K562 (cell line): Measurements from ENCODE around the gene LRRC51. TPM values are rescaled to one million over a fixed set of nuclear protein-coding genes. Genes with fewer than 3 reads are reported as not detected.

Experiments used
- C11orf30 ChIP-seq: fragments of 450-650 bp; IDR thresholded peaks from 2 replicates; pipeline ENCODE4 v1.6.1; 2016; ENCODE audit warnings: low read depth, mild to moderate bottlenecking
- CHD1 ChIP-seq: fragments of 200-600 bp; sonication (generic); IDR thresholded peaks from one replicate; pipeline ENCODE4 v1.6.1; 2012; ENCODE audit warnings: mild to moderate bottlenecking, moderate library complexity, low read length, inconsistent platforms
- CXXC5 ChIP-seq: fragments of 250-450 bp; sonication (Bioruptor Pico); IDR thresholded peaks from 2 replicates; pipeline ENCODE4 v1.8.0; 2022; ENCODE audit warnings: inconsistent platforms, mild to moderate bottlenecking, moderate library complexity
- DMBX1 ChIP-seq: fragments of 250-450 bp; sonication (Bioruptor Pico); IDR thresholded peaks from 2 replicates; pipeline ENCODE4 v1.8.0; 2022; ENCODE audit warnings: inconsistent platforms, mild to moderate bottlenecking, moderate library complexity, borderline replicate concordance
- GABPB2 ChIP-seq: fragments of 250-450 bp; sonication (Bioruptor Pico); conservative IDR thresholded peaks from 2 replicates; pipeline ENCODE4 v1.5.1; 2021; ENCODE audit warnings: mild to moderate bottlenecking
- HEY1 ChIP-seq: fragments of 250-450 bp; sonication (Bioruptor Pico); IDR thresholded peaks from 2 replicates; pipeline ENCODE4 v1.5.0; 2020; ENCODE audit warnings: mild to moderate bottlenecking, moderate library complexity, borderline replicate concordance
- KAT2B ChIP-seq: IDR thresholded peaks from one replicate; pipeline ENCODE4 v1.6.1; 2012; ENCODE audit warnings: low read depth, mild to moderate bottlenecking, control low read depth, inconsistent platforms, low read length, moderate library complexity
- KAT8 ChIP-seq: fragments of 450-650 bp; IDR thresholded peaks from 2 replicates; pipeline ENCODE4 v1.6.1; 2016; ENCODE audit warnings: low read depth, mild to moderate bottlenecking
- KDM4B ChIP-seq, 2 experiments: fragments of 450-650 bp in 1 of 2; sonication (generic) in 1 of 2; IDR thresholded peaks; 2 replicates each; pipeline ENCODE4 v1.6.1; 2016 to 2017; ENCODE audit warnings: borderline replicate concordance in 2 of 2, antibody characterized with exemption in 1 of 2, low read depth in 1 of 2, mild to moderate bottlenecking in 1 of 2
- MAFK ChIP-seq: IDR thresholded peaks from 2 replicates; pipeline ENCODE4 v1.6.1; 2011; ENCODE audit warnings: low read length, improper control_type of control experiment
- POLR2G ChIP-seq: fragments of 200-400 bp; formaldehyde crosslinking; IDR thresholded peaks from 2 replicates; pipeline ENCODE4 v1.6.1; 2017; ENCODE audit warnings: low read depth, mild to moderate bottlenecking, antibody characterized with exemption, low read length, moderate library complexity
- RBM14 ChIP-seq: fragments of 200-400 bp; formaldehyde crosslinking; IDR thresholded peaks from 2 replicates; pipeline ENCODE4 v1.6.1; 2018; ENCODE audit warnings: low read depth, mild to moderate bottlenecking, low read length, moderate library complexity, borderline replicate concordance; ENCODE audit not compliant: insufficient read depth
- SMARCC2 ChIP-seq: fragments of 450-650 bp; IDR thresholded peaks from 2 replicates; pipeline ENCODE4 v1.6.1; 2017; ENCODE audit warnings: antibody characterized with exemption, moderate library complexity, mild to moderate bottlenecking, low read depth
- SUPT5H ChIP-seq: fragments of 450-650 bp; IDR thresholded peaks from 2 replicates; pipeline ENCODE4 v1.6.1; 2016
- TCF7L2 ChIP-seq: fragments of 150-350 bp; IDR thresholded peaks from 2 replicates; pipeline ENCODE4 v1.6.1; 2016; ENCODE audit warnings: low read depth, mild to moderate bottlenecking, low read length, moderate library complexity
- U2AF1 ChIP-seq: fragments of 200-400 bp; formaldehyde crosslinking; optimal IDR thresholded peaks from 2 replicates; pipeline ENCODE3; 2017; ENCODE audit warnings: mild to moderate bottlenecking, low read depth, low read length, moderate library complexity
- ZNF445 ChIP-seq: fragments of 250-450 bp; sonication (Bioruptor Pico); IDR thresholded peaks from 2 replicates; pipeline ENCODE4 v1.4.0; 2020; ENCODE audit warnings: low read depth, mild to moderate bottlenecking, moderate library complexity
- ZNF551 ChIP-seq: fragments of 250-450 bp; sonication (Bioruptor Pico); IDR thresholded peaks from 2 replicates; pipeline ENCODE4 v1.5.0; 2021; ENCODE audit warnings: mild to moderate bottlenecking, moderate library complexity
- ZNF695 ChIP-seq: fragments of 450-650 bp; formaldehyde crosslinking; IDR thresholded peaks from 2 replicates; pipeline ENCODE4 v1.4.0; 2020; ENCODE audit warnings: mild to moderate bottlenecking, moderate library complexity
- ZNF76 ChIP-seq: fragments of 250-450 bp; sonication (Bioruptor Pico); IDR thresholded peaks from 2 replicates; pipeline ENCODE4 v1.4.0; 2020; ENCODE audit warnings: mild to moderate bottlenecking, moderate library complexity, borderline replicate concordance
- ZNF766 ChIP-seq: fragments of 200-800 bp; sonication (Bioruptor generic); conservative IDR thresholded peaks from 2 replicates; pipeline ENCODE4 v1.6.1; 2016; ENCODE audit warnings: missing genetic modification characterization, missing compliant biosample characterization
- polyA plus RNA-seq, 8 experiments: library from polyadenylated mRNA; depleted of rRNA in 4 of 8; stranded (reverse) in 5 of 8; unstranded in 3 of 8; fragments of >200 nt; fragmentation: Nextera tagmentation in 2 of 8; fragmentation: Illumina TruSeq in 1 of 8; extraction: Ambion mirVana in 2 of 8; extraction: Trizol in 1 of 8; gene quantifications; 2 replicates each; pipeline versions ENCODE4 v1.2.1 to v1.2.3, GENCODE V29; 2011 to 2014; ENCODE audit warnings: inconsistent platforms in 1 of 8, missing spikeins in 1 of 8
- total RNA-seq, 7 experiments: library from RNA; depleted of rRNA in 6 of 7; stranded (reverse); fragments of >200 nt in 6 of 7; fragmentation: Illumina TruSeq in 2 of 7; extraction: Trizol in 2 of 7; gene quantifications; 2 replicates each; pipeline versions ENCODE4 v1.2.1 to v1.2.3, GENCODE V29; 2011 to 2021; ENCODE audit warnings: low replicate concordance in 1 of 7
- TF ChIP-seq, protein P1 (sequence below): sonication (generic); formaldehyde crosslinking; IDR thresholded peaks from 2 replicates; pipeline ENCODE4 v1.8.1; 2023; ENCODE audit warnings: mild to moderate bottlenecking, missing genetic modification reagents, moderate library complexity
- TF ChIP-seq, protein P2 (sequence below): fragments of 250-450 bp; sonication (Bioruptor Pico); IDR thresholded peaks from 2 replicates; pipeline ENCODE4 v1.9.0; 2021; ENCODE audit warnings: mild to moderate bottlenecking
- TF ChIP-seq, protein P3 (sequence below): sonication (generic); formaldehyde crosslinking; IDR thresholded peaks from 2 replicates; pipeline ENCODE4 v1.8.0; 2022; ENCODE audit warnings: mild to moderate bottlenecking, missing genetic modification reagents, borderline replicate concordance

Gene LRRC51
- total and polyA plus RNA-seq, 9 of the 15 experiments (the other 6 are each of a cell fraction or from before 2014, with no cell fraction given): 4.7 to 10.6 (median 5.6) TPM

DNA sequence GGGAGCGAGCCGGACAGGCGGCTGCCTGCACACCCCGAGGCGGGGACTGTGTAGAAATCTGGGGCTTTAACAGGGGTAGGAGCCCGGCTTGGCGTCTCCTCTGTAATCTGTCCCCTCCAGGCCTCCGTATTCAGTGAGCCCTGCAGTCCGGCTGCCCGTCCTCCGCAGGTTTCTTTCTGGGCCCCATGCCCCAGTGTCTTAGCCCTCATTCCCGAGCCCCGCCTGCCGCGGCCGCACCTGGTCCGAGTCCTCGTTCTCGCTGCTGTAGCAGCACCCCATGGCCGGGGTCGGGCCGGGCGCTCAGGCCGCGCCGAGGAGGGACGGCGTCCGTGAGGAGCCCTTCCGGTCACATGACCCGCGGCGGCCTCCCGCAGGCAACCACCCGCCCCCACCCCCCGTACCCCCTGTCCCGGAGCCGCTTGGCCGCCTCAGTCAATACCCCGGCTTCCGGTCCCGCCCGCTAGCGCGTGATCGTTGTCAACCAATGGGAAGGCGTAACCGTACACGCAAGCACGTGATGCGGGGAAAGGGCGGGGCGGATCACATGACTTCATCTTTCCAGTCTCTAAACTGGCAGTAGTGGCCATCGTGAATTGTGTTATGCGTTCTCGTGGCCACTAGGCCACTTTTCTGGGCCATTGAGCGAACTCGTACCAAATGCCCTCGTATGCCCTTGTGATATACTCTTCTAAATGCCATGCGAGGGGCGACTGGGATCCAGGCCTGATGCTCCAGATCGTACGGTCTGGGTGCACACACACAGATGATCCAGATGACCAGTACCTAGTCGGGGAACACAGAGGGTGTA is 22.5 kb downstream of the LRRC51 start, which contains the start of gene LAMTOR1 (continued):
- TF ChIP-seq U2AF1 (no peak), POLR2G (peak; percentile 96), C11orf30 (peak; percentile 79), KDM4B (IDR thresholded peaks at IDR 0.05; ENCODE audit: borderline replicate concordance in 2 of 2, low read depth in 1 of 2) (peak in 1 of 2 experiments; percentile 72; a peak in 1 of 4 replicates), KAT2B (no peak), ZNF445 (CRISPR knock-in tag) (no peak), RBM14 (no peak), MAFK (no peak), ZNF695 (CRISPR knock-in tag) (no peak), SUPT5H (peak; percentile 87), ZNF76 (no peak), GABPB2 (CRISPR knock-in tag) (no peak), CXXC5 (CRISPR knock-in tag) (peak; percentile 85), DMBX1 (CRISPR knock-in tag) (peak; percentile 30; the same call in 1 of the 2 replicates), ZNF551 (CRISPR knock-in tag) (no peak), TCF7L2 (no peak), HEY1 (CRISPR knock-in tag) (0 out of 2 replicates have a peak, but pooled peaks have one; percentile 46), ZNF766 (CRISPR knock-in tag) (no peak), KAT8 (no peak), SMARCC2 (no peak), CHD1 (peak; percentile 64)
- TF ChIP-seq, protein P1, sequence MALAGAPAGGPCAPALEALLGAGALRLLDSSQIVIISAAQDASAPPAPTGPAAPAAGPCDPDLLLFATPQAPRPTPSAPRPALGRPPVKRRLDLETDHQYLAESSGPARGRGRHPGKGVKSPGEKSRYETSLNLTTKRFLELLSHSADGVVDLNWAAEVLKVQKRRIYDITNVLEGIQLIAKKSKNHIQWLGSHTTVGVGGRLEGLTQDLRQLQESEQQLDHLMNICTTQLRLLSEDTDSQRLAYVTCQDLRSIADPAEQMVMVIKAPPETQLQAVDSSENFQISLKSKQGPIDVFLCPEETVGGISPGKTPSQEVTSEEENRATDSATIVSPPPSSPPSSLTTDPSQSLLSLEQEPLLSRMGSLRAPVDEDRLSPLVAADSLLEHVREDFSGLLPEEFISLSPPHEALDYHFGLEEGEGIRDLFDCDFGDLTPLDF (CRISPR knock-in tag): no peak; the same call in 1 of the 2 replicates
- TF ChIP-seq, protein P2, sequence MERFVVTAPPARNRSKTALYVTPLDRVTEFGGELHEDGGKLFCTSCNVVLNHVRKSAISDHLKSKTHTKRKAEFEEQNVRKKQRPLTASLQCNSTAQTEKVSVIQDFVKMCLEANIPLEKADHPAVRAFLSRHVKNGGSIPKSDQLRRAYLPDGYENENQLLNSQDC (CRISPR knock-in tag): no peak; the same call in 1 of the 2 replicates
- TF ChIP-seq, protein P3, sequence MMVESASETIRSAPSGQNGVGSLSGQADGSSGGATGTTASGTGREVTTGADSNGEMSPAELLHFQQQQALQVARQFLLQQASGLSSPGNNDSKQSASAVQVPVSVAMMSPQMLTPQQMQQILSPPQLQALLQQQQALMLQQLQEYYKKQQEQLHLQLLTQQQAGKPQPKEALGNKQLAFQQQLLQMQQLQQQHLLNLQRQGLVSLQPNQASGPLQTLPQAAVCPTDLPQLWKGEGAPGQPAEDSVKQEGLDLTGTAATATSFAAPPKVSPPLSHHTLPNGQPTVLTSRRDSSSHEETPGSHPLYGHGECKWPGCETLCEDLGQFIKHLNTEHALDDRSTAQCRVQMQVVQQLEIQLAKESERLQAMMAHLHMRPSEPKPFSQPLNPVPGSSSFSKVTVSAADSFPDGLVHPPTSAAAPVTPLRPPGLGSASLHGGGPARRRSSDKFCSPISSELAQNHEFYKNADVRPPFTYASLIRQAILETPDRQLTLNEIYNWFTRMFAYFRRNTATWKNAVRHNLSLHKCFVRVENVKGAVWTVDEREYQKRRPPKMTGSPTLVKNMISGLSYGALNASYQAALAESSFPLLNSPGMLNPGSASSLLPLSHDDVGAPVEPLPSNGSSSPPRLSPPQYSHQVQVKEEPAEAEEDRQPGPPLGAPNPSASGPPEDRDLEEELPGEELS: peak; percentile 62; the same call in 1 of the 2 replicates
